Panc1 (cell line): Measurements from ENCODE around the gene SH3PXD2A. TPM values are rescaled to one million over a fixed set of nuclear protein-coding genes. Genes with fewer than 3 reads are reported as not detected.
A peak's percentile ranks its signal among the peaks of the same experiment; 100 is the strongest.

Source experiments
- ATAC-seq: fragments of 200-7000 bp; cut with Tn5 transposase; 2 replicates; pipeline ENCODE4 v1.9.1; 2020; ENCODE audit warnings: mild to moderate bottlenecking, moderate library complexity
- BruUV-seq: library from RNA; stranded (reverse); fragments of 400-500 nt; replicated peaks from 2 replicates; lab custom pipeline; 2021; lab: Mats Ljungman, UMichigan
- CTCF ChIA-PET: fragments of 300-600 bp; sonication (Branson Sonifier 250); formaldehyde crosslinking; loops from one replicate; lab custom pipeline; 2022; ENCODE audit warnings: antibody characterized with exemption; lab: Charles Lee
- POLR2A ChIA-PET: fragments of 300-600 bp; sonication (Branson Sonifier 250); formaldehyde crosslinking; loops from one replicate; lab custom pipeline; 2022; ENCODE audit warnings: antibody characterized with exemption; lab: Charles Lee
- DNase-seq: peaks from one replicate; pipeline ENCODE4 v3.0.0-alpha.2; 2010; ENCODE audit warnings: low read depth, low spot score
- H3K27ac ChIP-seq: 2 replicates; pipeline ENCODE4 v1.5.1; 2011; ENCODE audit warnings: mild to moderate bottlenecking, low read length, inconsistent platforms
- H3K27me3 ChIP-seq: fragments of 200-500 bp; sonication (Bioruptor generic); 2 replicates; pipeline ENCODE4 v1.6.0; 2014; ENCODE audit warnings: low read length, inconsistent platforms; ENCODE audit not compliant: control insufficient read depth, insufficient read depth
- H3K36me3 ChIP-seq: fragments of 200-500 bp; sonication (Bioruptor generic); 2 replicates; pipeline ENCODE4 v1.5.1; 2014; ENCODE audit warnings: inconsistent platforms, mild to moderate bottlenecking, low read length, moderate library complexity; ENCODE audit not compliant: control insufficient read depth, insufficient read depth
- H3K4me1 ChIP-seq: 2 replicates; pipeline ENCODE4 v1.5.1; 2011; ENCODE audit warnings: inconsistent platforms, mild to moderate bottlenecking, low read length, moderate library complexity; ENCODE audit not compliant: control insufficient read depth, insufficient read depth
- H3K4me3 ChIP-seq, 2 experiments: 2 replicates each; pipeline ENCODE4 v1.5.1; 2011 to 2012; ENCODE audit warnings: low read depth in 2 of 2, low read length in 2 of 2, mild to moderate bottlenecking in 2 of 2, inconsistent platforms in 1 of 2, moderate library complexity in 1 of 2
- H3K9me3 ChIP-seq: fragments of 200-500 bp; sonication (Bioruptor generic); 2 replicates; pipeline ENCODE4 v1.5.1; 2014; ENCODE audit warnings: low read depth, mild to moderate bottlenecking, inconsistent platforms, low read length, moderate library complexity; ENCODE audit not compliant: control insufficient read depth, insufficient read depth
- POLR2AphosphoS5 ChIP-seq: IDR thresholded peaks from 2 replicates; pipeline ENCODE4 v1.6.1; 2012; ENCODE audit warnings: mild to moderate bottlenecking, low read depth, low read length, moderate library complexity
- REST ChIP-seq, 2 experiments: IDR thresholded peaks; 2 replicates each; pipeline ENCODE4 v1.6.1; 2011 to 2012; ENCODE audit warnings: low read depth in 2 of 2, control low read depth in 1 of 2, low read length in 1 of 2, mild to moderate bottlenecking in 1 of 2, moderate library complexity in 1 of 2; ENCODE audit not compliant: insufficient read depth in 1 of 2
- SIN3A ChIP-seq: IDR thresholded peaks from 2 replicates; pipeline ENCODE4 v1.6.1; 2012; ENCODE audit warnings: low read depth, mild to moderate bottlenecking, low read length, moderate library complexity, borderline replicate concordance; ENCODE audit not compliant: insufficient read depth
- TCF7L2 ChIP-seq: IDR thresholded peaks from 2 replicates; pipeline ENCODE4 v1.6.1; 2011; ENCODE audit warnings: mild to moderate bottlenecking, low read depth, low read length, inconsistent platforms
- in situ Hi-C: cut with HindIII; loops from 2 replicates; pipeline ENCODE4 v1.10.0; 2016; ENCODE audit warnings: low sequenced_read_pairs, low pct_unique_long_range_greater_than_20kb
- intact Hi-C: fragments of 100-400 bp; cut with micrococcal nuclease; formaldehyde crosslinking; loops from one replicate; pipeline ENCODE4 v1.10.0; 2022; ENCODE audit not compliant: unreplicated experiment
- total RNA-seq: library from RNA; stranded (reverse); gene quantifications from one replicate; pipeline ENCODE4 v1.2.1, GENCODE V29; 2021; ENCODE audit not compliant: unreplicated experiment
- TF ChIP-seq, protein P1 (sequence below): fragments of 450-650 bp; IDR thresholded peaks from 2 replicates; pipeline ENCODE4 v1.5.1; 2017; ENCODE audit warnings: mild to moderate bottlenecking

Gene SH3PXD2A
- total RNA-seq, 1 experiment from 2014 or later, result 5.7 TPM

DNA sequence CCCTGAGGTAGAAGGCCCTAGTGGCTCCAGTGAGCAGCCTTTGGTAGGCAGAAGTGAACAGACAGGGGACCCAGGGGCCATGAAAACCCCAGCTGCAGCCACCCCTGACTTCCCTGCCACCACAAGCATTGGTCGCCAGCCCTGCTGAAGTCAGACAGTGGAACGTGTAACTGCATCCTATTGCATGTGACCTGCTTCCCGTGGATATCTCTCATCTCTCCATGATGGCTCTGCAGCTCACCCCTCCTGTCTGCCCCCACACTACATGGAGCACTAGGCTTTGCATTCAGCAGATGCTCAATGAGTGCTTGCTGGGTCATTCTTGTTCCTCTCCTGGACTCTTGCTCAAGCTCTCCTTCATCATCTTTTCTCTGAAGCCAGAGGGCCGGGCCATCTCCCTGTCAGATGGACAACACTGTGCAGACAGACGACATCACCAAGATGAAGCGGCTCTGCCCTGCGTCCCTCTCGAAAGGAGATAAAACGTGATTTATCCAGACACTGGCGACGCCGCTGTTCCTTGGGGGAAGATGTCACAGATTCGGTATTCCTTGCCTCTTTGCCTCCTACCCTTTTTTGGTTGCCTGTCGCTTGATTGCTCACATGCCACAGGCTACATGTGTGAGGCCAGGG, 117.5 kb downstream of the SH3PXD2A start:
- CTCF ChIA-PET, result no interaction called here
- H3K4me3 ChIP-seq, result no peak overlapping the region
- H3K36me3 ChIP-seq, result no peaks in the 10 kb centered on the region
- DNase-seq (no peak), ATAC-seq (no peak)
- TF ChIP-seq, protein P1, sequence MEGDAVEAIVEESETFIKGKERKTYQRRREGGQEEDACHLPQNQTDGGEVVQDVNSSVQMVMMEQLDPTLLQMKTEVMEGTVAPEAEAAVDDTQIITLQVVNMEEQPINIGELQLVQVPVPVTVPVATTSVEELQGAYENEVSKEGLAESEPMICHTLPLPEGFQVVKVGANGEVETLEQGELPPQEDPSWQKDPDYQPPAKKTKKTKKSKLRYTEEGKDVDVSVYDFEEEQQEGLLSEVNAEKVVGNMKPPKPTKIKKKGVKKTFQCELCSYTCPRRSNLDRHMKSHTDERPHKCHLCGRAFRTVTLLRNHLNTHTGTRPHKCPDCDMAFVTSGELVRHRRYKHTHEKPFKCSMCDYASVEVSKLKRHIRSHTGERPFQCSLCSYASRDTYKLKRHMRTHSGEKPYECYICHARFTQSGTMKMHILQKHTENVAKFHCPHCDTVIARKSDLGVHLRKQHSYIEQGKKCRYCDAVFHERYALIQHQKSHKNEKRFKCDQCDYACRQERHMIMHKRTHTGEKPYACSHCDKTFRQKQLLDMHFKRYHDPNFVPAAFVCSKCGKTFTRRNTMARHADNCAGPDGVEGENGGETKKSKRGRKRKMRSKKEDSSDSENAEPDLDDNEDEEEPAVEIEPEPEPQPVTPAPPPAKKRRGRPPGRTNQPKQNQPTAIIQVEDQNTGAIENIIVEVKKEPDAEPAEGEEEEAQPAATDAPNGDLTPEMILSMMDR, result no peak
- TF ChIP-seq SIN3A (no peak), REST (IDR thresholded peaks at IDR 0.05; ENCODE audit: insufficient read depth in 1 of 2, low read depth in 2 of 2, low read length in 1 of 2) (no peak), TCF7L2 (no peak), POLR2AphosphoS5 (no peak)
- H3K4me1 ChIP-seq, result peaks cover 3% of the 10 kb centered on the region; the same call in 1 of the 2 replicates
- no peaks in the 10 kb centered on the region for H3K9me3 ChIP-seq
- POLR2A ChIA-PET, result interaction anchor here (0.6 kb wide), 1 partner anchor 136 kb away, joined by 4 read pairs; no protein-coding TSS in a partner anchor
- no peaks in the 10 kb centered on the region for H3K27me3 ChIP-seq
- intact Hi-C loops (no loop called here), in situ Hi-C loops (no loop called here)
- no peak overlapping the region for H3K27ac ChIP-seq
- no TSS peak for BruUV-seq

- BruUV-seq, result no TSS peak
- intact Hi-C loops (no loop called here), in situ Hi-C loops (no loop called here)
- ChIA-PET POLR2A (interaction anchor here (0.6 kb wide), 1 partner anchor 32 kb away, joined by 3 read pairs; no protein-coding TSS in a partner anchor), CTCF (no interaction called here)
- H3K27me3 ChIP-seq, result no peaks in the 10 kb centered on the region
- no peaks in the 10 kb centered on the region for H3K36me3 ChIP-seq
- no peak overlapping the region for H3K27ac ChIP-seq
- no peaks in the 10 kb centered on the region for H3K9me3 ChIP-seq
- DNase-seq (no peak), ATAC-seq (peak; percentile 69)
- peaks cover 3% of the 10 kb centered on the region; the same call in 1 of the 2 replicates for H3K4me1 ChIP-seq
- no peak for TF ChIP-seq SIN3A
- no peak for TF ChIP-seq REST (IDR thresholded peaks at IDR 0.05; ENCODE audit: insufficient read depth in 1 of 2, low read depth in 2 of 2, low read length in 1 of 2)
- TF ChIP-seq, protein P1, result no peak
- TF ChIP-seq TCF7L2, result no peak
- TF ChIP-seq POLR2AphosphoS5, result no peak
- H3K4me3 ChIP-seq, result no peak overlapping the region
These were observed 118.6 kb downstream of the SH3PXD2A start for GRCh38 chr10:103736763-103737162.
